ENCODE data around the gene PRELID3B.
"Not testable (repeated sequence)": the region's sequence is repeated elsewhere in the genome, so short reads cannot be mapped to it uniquely, and the experiment has no call there.

The PRELID3B gene

GRCh38 chr20:59043698-59044097 is 1.1 kb upstream of the PRELID3B start:
- no peak overlapping the region for H3K4me3 ChIP-seq (ENCODE audit: low read depth, low read length)
- TF ChIP-seq CTCF (IDR thresholded peaks at IDR 0.05; ENCODE audit: insufficient read depth, low read depth, low read length, missing control alignments), result no peak
- peak; percentile 21 for DNase-seq (ENCODE audit: low read depth)

DNA sequence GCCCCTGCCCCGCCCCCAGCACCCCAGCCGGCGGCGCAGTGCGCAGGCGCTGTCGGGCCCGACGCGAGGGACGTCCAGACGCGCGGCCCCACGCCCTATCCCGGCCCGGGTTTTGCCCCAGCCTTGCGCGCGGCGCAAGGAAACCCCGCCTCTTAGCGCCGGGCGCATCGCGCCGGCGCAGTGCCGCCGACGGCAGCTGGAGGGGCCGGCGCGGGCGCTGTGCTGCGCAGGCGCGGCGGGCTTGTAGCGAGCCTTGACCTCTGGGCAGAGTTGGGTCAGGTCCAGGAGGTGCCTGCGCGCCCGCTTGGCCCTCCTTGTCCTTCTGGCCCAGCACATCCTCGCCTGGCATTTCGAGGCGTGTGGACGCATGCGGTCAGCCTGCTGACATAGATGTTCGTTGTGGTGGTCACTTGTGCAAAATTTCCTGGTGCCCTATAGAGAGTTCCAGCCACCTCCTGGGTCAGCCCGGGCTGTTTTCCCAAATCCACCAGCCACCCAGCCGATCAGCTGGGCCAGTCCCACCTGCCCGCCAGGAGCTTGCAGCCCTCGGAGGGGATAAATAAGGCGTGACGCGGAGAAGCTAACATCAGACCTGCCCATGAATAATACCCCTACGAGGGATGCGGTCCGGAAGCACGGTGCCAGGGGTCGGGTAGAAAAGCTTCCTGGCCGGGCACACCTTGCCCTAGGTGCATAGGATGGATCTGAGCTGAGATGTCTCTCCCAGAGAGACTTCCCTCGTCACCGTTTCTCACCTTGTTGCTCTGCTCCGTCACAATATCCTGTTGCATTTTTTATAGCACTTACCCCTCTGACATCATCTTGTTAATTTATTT is 428 bp upstream of the PRELID3B start:
- peak overlapping the region; percentile 86 for H3K4me3 ChIP-seq (ENCODE audit: low read depth, low read length)
- TF ChIP-seq CTCF (IDR thresholded peaks at IDR 0.05; ENCODE audit: insufficient read depth, low read depth, low read length, missing control alignments), result no peak
- peak; percentile 98 for DNase-seq (ENCODE audit: low read depth)

DNA sequence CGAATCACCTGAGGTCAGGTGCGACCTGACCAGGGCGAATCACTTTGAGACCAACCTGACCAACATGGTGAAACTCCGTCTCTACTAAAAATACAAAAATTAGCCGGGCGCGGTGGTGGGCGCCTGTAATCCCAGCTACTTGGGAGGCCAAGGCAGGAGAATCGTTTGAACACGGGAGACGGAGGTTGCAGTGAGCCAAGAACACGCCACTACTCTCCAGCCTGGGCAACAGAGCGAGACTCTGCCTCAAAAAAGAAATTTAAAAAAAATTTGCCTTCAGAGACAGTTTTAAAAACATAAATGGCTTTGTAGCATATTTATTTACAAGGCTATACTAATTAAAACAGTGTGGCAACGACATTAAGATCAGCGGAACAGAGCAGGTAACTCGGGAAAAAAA is 1.1 kb downstream of the PRELID3B start:
- H3K4me3 ChIP-seq (ENCODE audit: low read depth, low read length), result peak overlapping the region; percentile 75
- DNase-seq (ENCODE audit: low read depth), result not testable (repeated sequence)

- no peak for DNase-seq (ENCODE audit: low read depth)
- no peak for TF ChIP-seq CTCF (IDR thresholded peaks at IDR 0.05; ENCODE audit: insufficient read depth, low read depth, low read length, missing control alignments)
- H3K4me3 ChIP-seq (ENCODE audit: low read depth, low read length), result no peak overlapping the region; the same call in 1 of the 2 replicates
Measured at GRCh38 chr20:59040667-59041066, 1.9 kb downstream of the PRELID3B start.

- no peak for TF ChIP-seq CTCF (IDR thresholded peaks at IDR 0.05; ENCODE audit: insufficient read depth, low read depth, low read length, missing control alignments)
- no peak for DNase-seq (ENCODE audit: low read depth)
- H3K4me3 ChIP-seq (ENCODE audit: low read depth, low read length), result no peak overlapping the region
Measured at GRCh38 chr20:59039233-59039632, 3.4 kb downstream of the PRELID3B start.

- no peak for DNase-seq (ENCODE audit: low read depth)
- H3K4me3 ChIP-seq (ENCODE audit: low read depth, low read length), result no peak overlapping the region
- TF ChIP-seq CTCF (IDR thresholded peaks at IDR 0.05; ENCODE audit: insufficient read depth, low read depth, low read length, missing control alignments), result no peak
Measured at GRCh38 chr20:59037386-59037785, 5.2 kb downstream of the PRELID3B start.

- no peak for TF ChIP-seq CTCF (IDR thresholded peaks at IDR 0.05; ENCODE audit: insufficient read depth, low read depth, low read length, missing control alignments)
Measured at GRCh38 chr20:59035381-59035780, 7.2 kb downstream of the PRELID3B start.

More at GRCh38 chr20:59035381-59035780, 7.2 kb downstream of the PRELID3B start:
- no peak for DNase-seq (ENCODE audit: low read depth)
- H3K4me3 ChIP-seq (ENCODE audit: low read depth, low read length), result no peak overlapping the region

Measured in GM12865 (cell line).